Lung (tissue), 12 donors: ENCODE results near the gene AMDHD2. TPM values are rescaled to one million over a fixed set of nuclear protein-coding genes. Genes with fewer than 3 reads are reported as not detected.

Experiments used
- ATAC-seq: fragments of 200-7000 bp; cut with Tn5 transposase; one replicate; pipeline ENCODE4 v1.9.1; 2020; ENCODE audit warnings: moderate number of reproducible peaks; ENCODE audit not compliant: insufficient read depth, low FRiP score
- DNase-seq, 3 donors: peaks; one replicate each; pipeline ENCODE4 v3.0.0-alpha.2; 2013 to 2017
- H3K27ac ChIP-seq, 2 donors: one replicate each; pipeline ENCODE4 v1.5.1; 2013; ENCODE audit warnings: mild to moderate bottlenecking in 2 of 2, moderate library complexity in 2 of 2, control low read depth in 1 of 2, inconsistent platforms in 1 of 2, low read depth in 1 of 2, low read length in 1 of 2
- H3K27me3 ChIP-seq, 3 donors: one replicate each; pipeline ENCODE4 v1.5.1; 2013; ENCODE audit warnings: low read length in 2 of 3; ENCODE audit not compliant: control insufficient read depth in 3 of 3, insufficient read depth in 3 of 3
- H3K36me3 ChIP-seq, 4 donors: one replicate each; pipeline ENCODE4 v1.5.1; 2013; ENCODE audit warnings: low read length in 4 of 4, mild to moderate bottlenecking in 1 of 4, moderate library complexity in 1 of 4; ENCODE audit not compliant: control insufficient read depth in 4 of 4, insufficient read depth in 4 of 4
- H3K4me1 ChIP-seq, 5 donors: one replicate each; pipeline ENCODE4 v1.5.1; 2013; ENCODE audit warnings: low read length in 5 of 5, mild to moderate bottlenecking in 2 of 5, moderate library complexity in 1 of 5; ENCODE audit not compliant: control insufficient read depth in 5 of 5, insufficient read depth in 5 of 5
- H3K4me3 ChIP-seq: one replicate; pipeline ENCODE4 v1.5.1; 2013; ENCODE audit warnings: mild to moderate bottlenecking, control low read depth, moderate library complexity
- H3K9ac ChIP-seq, 2 donors: one replicate each; pipeline ENCODE4 v1.5.1; 2013; ENCODE audit warnings: low read length in 2 of 2, control low read depth in 1 of 2; ENCODE audit not compliant: insufficient read depth in 1 of 2
- H3K9me3 ChIP-seq, 4 donors: one replicate each; pipeline ENCODE4 v1.5.1; 2013; ENCODE audit warnings: low read length in 3 of 4, mild to moderate bottlenecking in 1 of 4, moderate library complexity in 1 of 4; ENCODE audit not compliant: control insufficient read depth in 4 of 4, insufficient read depth in 3 of 4
- CTCF ChIP-seq: IDR thresholded peaks from 2 replicates; pipeline ENCODE4 v1.5.1; 2012; ENCODE audit warnings: mild to moderate bottlenecking; ENCODE audit errors: control extremely low read depth, extremely low read depth
- WGBS, 2 donors: extraction: QIAGEN DNeasy Blood & Tissue Kit; methylation state at CpG; one replicate each; pipeline ENCODE4 v1.1.7; 2013; 5-methylcytosine and 5-hydroxymethylcytosine counted together
- polyA plus RNA-seq, 2 donors: library from polyadenylated mRNA; stranded (reverse); fragments of 200-250 nt; gene quantifications; one replicate each; pipeline ENCODE4 v1.2.1, GENCODE V29; 2013
- total RNA-seq, 2 donors: library from RNA; depleted of rRNA in 1 of 2; stranded (reverse); fragments of >200 nt in 1 of 2; gene quantifications; one replicate each; pipeline ENCODE4 v1.2.1, GENCODE V29; 2014 to 2021
- donor health status: control.
- donor health status: control.
- donor health status: Bipolar disorder and iron deficiency.
- donor health status: healthy.
- donor health status: DM: yes; HTN: yes; CAD: no.

The AMDHD2 gene
- total and polyA plus RNA-seq, 4 donors = 27.2 to 60.4 (median 51.9) TPM

- Histone ChIP-seq H3K9me3 (no peaks in the 10 kb centered on the region), H3K4me1 (peaks cover 0 to 24% (median 0%) of the 10 kb centered on the region in 5 donors), H3K4me3 (no peak overlapping the region), H3K27me3 (no peaks in the 10 kb centered on the region), H3K36me3 (peaks cover 0 to 9% (median 3%) of the 10 kb centered on the region in 4 donors), H3K9ac (no peak overlapping the region), H3K27ac (no peak overlapping the region)
- DNase-seq = no peak
- ATAC-seq = no peak
- TF ChIP-seq CTCF = no peak
- WGBS, 2 donors = 92 to 93% methylated on average over 14 of the region's 14 CpGs
Measured at GRCh38 chr16:2505695-2506094, 14.5 kb upstream of the AMDHD2 start.

- peak overlapping the region in 1 of 2 donors; percentile 48 for H3K27ac ChIP-seq
- no peak for ATAC-seq
Measured at GRCh38 chr16:2507052-2507659, 13.0 kb upstream of the AMDHD2 start.

GRCh38 chr16:2507665-2508064 is 12.5 kb upstream of the AMDHD2 start:
- ATAC-seq (peak; percentile 47), DNase-seq (no peak)
- no peak for TF ChIP-seq CTCF
- H3K27me3 ChIP-seq = no peaks in the 10 kb centered on the region
- H3K4me3 ChIP-seq = no peak overlapping the region
- H3K36me3 ChIP-seq = no peaks in the 10 kb centered on the region
- H3K4me1 ChIP-seq = peaks cover 0 to 9% (median 0%) of the 10 kb centered on the region in 5 donors
- WGBS, 2 donors = 35 to 72% methylated on average over 11 of the region's 11 CpGs
- H3K9me3 ChIP-seq = no peaks in the 10 kb centered on the region
- H3K27ac ChIP-seq = peak overlapping the region in 1 of 2 donors; percentile 48
- H3K9ac ChIP-seq = no peak overlapping the region

More at GRCh38 chr16:2507052-2507659, 13.0 kb upstream of the AMDHD2 start:
- Histone ChIP-seq H3K4me1 (peaks cover 0 to 14% (median 0%) of the 10 kb centered on the region in 5 donors), H3K9me3 (no peaks in the 10 kb centered on the region), H3K9ac (no peak overlapping the region), H3K4me3 (no peak overlapping the region), H3K27me3 (no peaks in the 10 kb centered on the region), H3K36me3 (peaks cover 0 to 5% (median under 1%) of the 10 kb centered on the region in 4 donors)
- DNase-seq = no peak
- 37 to 71% methylated on average over 13 to 14 of the region's 14 CpGs for WGBS, 2 donors
- TF ChIP-seq CTCF = no peak
